WERI-Rb-1 (cell line): ENCODE measurements around the gene FHAD1.

Experiments used
- DNase-seq: peaks from one replicate; pipeline ENCODE4 v3.0.0-alpha.2; 2020
- H3K27ac ChIP-seq: fragments of 250-450 bp; sonication (Bioruptor Pico); 2 replicates; pipeline ENCODE4 v1.5.1; 2020; ENCODE audit warnings: mild to moderate bottlenecking, moderate library complexity
- H3K27me3 ChIP-seq: fragments of 250-450 bp; sonication (Bioruptor Pico); 2 replicates; pipeline ENCODE4 v1.5.1; 2021; ENCODE audit warnings: mild to moderate bottlenecking, low read depth, moderate library complexity; ENCODE audit not compliant: insufficient read depth, severe bottlenecking
- H3K36me3 ChIP-seq: fragments of 250-450 bp; sonication (Bioruptor Pico); 2 replicates; pipeline ENCODE4 v1.5.1; 2020; ENCODE audit warnings: mild to moderate bottlenecking, moderate library complexity
- H3K4me3 ChIP-seq: 2 replicates; pipeline ENCODE4 v1.5.1; 2011; ENCODE audit warnings: low read depth, mild to moderate bottlenecking, control low read depth, low read length
- H3K9me3 ChIP-seq: fragments of 250-450 bp; sonication (Bioruptor Pico); 2 replicates; pipeline ENCODE4 v1.5.1; 2021; ENCODE audit warnings: mild to moderate bottlenecking, moderate library complexity; ENCODE audit not compliant: severe bottlenecking
- TF ChIP-seq, protein P1 (sequence below): IDR thresholded peaks from 2 replicates; pipeline ENCODE4 v1.5.1; 2011; ENCODE audit warnings: low read depth, mild to moderate bottlenecking, control low read depth, inconsistent platforms, low read length

The FHAD1 gene

DNA sequence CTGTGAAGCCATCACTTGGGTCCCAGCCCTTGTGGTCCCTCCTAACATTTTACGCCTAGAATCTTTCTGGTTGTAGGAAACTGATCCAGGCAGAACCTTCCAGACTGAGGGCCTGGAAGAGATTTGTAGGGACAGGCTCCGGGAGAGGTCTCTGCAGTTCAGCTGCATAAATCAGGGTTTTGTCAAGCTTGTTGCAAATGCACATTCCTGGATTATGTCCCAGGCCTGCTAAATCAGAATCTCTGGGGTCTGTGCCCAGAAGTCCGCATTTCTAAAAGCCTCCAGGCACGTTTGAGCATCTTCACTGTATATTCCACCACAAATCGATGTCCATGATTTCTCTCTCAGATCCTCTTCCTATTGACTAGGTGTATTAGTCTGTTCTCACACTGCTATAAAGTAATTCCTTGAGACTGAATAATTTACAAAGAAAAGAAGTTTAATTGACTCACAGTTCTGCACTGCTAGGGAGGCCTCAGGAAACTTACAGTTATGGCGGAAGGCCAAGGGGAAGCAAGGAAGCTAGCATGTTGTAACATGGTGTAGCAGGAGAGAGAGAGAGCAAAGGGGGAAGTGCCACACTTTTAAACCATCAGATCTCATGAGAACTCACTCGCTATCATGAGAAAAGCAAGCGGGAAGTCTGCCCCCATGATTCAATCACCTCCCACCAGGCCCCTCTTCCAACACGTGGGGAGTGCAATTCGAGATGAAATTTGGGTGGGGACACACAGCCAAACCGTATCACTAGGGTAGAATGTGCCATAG lies 1.2 kb upstream of the FHAD1 start:
- Histone ChIP-seq H3K27me3 (peaks cover 4% of the 10 kb centered on the region), H3K9me3 (no peaks in the 10 kb centered on the region), H3K27ac (no peak overlapping the region), H3K4me3 (no peak overlapping the region), H3K36me3 (no peaks in the 10 kb centered on the region)
- no peak for DNase-seq
- TF ChIP-seq, protein P1, sequence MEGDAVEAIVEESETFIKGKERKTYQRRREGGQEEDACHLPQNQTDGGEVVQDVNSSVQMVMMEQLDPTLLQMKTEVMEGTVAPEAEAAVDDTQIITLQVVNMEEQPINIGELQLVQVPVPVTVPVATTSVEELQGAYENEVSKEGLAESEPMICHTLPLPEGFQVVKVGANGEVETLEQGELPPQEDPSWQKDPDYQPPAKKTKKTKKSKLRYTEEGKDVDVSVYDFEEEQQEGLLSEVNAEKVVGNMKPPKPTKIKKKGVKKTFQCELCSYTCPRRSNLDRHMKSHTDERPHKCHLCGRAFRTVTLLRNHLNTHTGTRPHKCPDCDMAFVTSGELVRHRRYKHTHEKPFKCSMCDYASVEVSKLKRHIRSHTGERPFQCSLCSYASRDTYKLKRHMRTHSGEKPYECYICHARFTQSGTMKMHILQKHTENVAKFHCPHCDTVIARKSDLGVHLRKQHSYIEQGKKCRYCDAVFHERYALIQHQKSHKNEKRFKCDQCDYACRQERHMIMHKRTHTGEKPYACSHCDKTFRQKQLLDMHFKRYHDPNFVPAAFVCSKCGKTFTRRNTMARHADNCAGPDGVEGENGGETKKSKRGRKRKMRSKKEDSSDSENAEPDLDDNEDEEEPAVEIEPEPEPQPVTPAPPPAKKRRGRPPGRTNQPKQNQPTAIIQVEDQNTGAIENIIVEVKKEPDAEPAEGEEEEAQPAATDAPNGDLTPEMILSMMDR, result no peak

DNA sequence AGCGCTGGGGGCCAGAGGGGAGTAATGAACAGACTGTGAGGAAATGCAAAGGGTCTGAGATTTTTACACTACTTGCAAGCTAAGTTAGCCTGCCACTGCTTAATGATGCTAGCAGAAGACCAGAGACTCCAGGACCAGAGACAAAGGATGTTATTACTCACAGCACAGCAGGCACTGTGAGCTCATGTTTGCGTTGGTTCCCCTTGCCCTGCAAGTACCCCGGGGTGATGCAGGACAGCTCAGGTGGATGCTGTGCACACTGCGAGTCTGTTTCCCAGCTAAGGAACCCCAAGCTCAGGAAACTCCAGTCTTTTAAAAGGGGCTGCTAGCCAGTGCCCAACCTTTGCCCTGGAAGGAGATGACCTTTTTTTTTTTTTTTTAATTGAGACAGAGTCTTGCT lies 1.2 kb downstream of the FHAD1 start:
- no peak overlapping the region for H3K27ac ChIP-seq
- H3K4me3 ChIP-seq, result no peak overlapping the region
- H3K27me3 ChIP-seq, result peaks cover 4% of the 10 kb centered on the region
- DNase-seq, result no peak
- no peaks in the 10 kb centered on the region for H3K36me3 ChIP-seq
- peaks cover 5% of the 10 kb centered on the region for H3K9me3 ChIP-seq
- TF ChIP-seq, protein P1, result no peak

DNA sequence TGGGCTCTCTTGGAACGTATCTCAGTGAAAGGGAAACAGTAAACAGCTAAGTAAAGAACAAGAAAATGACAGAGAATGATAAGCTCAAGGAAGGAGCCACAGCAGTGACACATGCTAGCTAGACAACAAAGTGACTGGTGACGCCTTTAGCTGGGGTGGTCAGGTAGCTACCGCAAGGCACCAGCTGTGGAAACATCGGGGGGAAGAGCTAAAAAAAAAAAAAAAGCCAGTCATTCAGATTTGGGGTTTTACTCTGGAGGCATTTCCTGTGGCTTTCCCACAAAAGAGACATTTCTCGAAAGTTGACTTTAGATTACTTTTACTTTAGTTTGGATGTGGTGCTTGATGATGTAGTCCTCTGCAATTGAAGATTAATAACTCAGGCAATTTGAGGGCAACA lies 2.1 kb downstream of the FHAD1 start:
- Histone ChIP-seq H3K27ac (no peak overlapping the region), H3K27me3 (peaks cover 4% of the 10 kb centered on the region), H3K4me3 (no peak overlapping the region), H3K9me3 (peaks cover 5% of the 10 kb centered on the region), H3K36me3 (no peaks in the 10 kb centered on the region)
- no peak for DNase-seq
- TF ChIP-seq, protein P1, result no peak

DNA sequence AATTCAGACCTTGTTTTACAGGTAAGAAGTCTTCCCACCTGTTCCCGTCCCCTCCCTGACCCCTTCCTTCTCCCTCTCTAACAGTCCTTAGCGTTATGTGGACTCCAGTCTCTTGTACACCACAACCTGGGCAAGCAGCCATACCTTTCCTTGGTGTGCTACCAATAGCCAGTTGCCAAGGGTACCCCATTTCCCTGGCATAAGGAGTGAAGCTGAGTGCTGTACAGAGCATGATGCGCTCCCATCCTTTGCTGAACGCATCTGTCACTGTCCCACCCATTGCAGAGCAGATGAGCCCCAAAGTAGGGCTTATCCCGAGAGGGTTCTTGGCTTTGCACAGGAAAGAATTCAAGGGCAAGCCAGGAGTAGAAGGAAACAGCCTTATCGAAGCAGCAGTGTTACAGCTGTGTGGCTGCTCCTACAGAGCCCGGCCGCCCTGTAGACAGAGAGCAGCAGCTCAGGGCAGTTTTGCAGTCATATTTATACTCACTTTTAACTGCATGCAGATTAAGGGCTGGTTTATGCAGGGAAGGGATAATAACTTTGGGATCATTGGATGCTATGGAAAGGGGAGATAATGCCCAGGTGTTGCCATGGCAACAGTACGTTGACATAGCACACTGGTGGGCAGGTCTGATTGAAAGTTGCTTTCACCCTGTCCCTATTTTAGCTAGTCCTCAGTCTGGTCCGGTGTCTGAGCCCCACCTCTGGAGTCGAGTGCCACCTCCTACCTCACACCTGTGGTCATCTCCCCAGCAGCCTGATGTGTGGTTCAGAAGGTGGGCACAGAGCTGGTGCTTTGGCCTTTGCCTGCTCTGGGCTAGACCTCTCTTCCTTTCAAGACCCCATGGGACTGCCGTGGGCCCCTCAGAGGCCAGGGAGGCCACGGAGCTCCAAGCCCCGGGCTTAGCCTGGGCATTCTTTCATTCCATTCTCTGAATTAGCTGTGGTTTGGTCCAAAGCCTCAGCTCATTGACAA lies 5.1 kb downstream of the FHAD1 start:
- Histone ChIP-seq H3K4me3 (no peak overlapping the region), H3K36me3 (no peaks in the 10 kb centered on the region), H3K9me3 (peaks cover 5% of the 10 kb centered on the region), H3K27me3 (no peaks in the 10 kb centered on the region), H3K27ac (no peak overlapping the region)
- no peak for DNase-seq
- TF ChIP-seq, protein P1, result no peak

DNA sequence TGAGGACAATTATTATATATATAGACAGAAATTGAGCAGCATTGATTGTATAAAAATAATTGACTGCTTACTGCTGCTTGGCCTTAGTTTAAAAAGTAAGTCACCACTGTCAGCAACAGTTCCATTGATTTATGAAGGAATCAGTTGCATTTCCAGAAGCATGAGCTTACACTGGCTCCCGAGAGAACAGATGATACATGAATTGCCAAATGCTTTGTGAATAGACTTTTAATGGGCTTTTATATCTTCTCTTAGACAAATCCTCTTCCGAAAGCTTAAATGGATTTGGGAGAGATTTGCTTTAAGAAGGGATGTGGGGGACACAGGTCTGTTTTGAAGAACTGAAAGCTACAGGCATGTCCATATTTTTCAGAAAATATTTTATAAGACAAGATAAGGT lies 7.5 kb downstream of the FHAD1 start:
- TF ChIP-seq, protein P1, result no peak
- Histone ChIP-seq H3K4me3 (no peak overlapping the region), H3K27ac (0 out of 2 replicates have a peak overlapping the region, but pooled peaks have one; percentile 25), H3K27me3 (no peaks in the 10 kb centered on the region), H3K9me3 (peaks cover 5% of the 10 kb centered on the region), H3K36me3 (no peaks in the 10 kb centered on the region)
- peak; percentile 37 for DNase-seq
